Left ventricle myocardium inferior (tissue), 1 donor: ENCODE results near the gene GAS7. TPM values are rescaled to one million over a fixed set of nuclear protein-coding genes. Genes with fewer than 3 reads are reported as not detected.

Experiments used
- DNase-seq: peaks from one replicate; pipeline ENCODE4 v3.0.0-alpha.2; 2020
- H3K27ac ChIP-seq: fragments of 200-600 bp; replicated peaks from 2 replicates; pipeline ENCODE4 v1.8.0; 2021
- H3K27me3 ChIP-seq: fragments of 200-600 bp; 2 replicates; pipeline ENCODE4 v1.8.0; 2021; ENCODE audit warnings: low read depth
- H3K36me3 ChIP-seq: fragments of 200-600 bp; 2 replicates; pipeline ENCODE4 v1.8.0; 2021
- H3K4me1 ChIP-seq: fragments of 200-600 bp; 2 replicates; pipeline ENCODE4 v1.8.0; 2021
- H3K4me3 ChIP-seq: fragments of 200-600 bp; 2 replicates; pipeline ENCODE4 v1.8.0; 2021; ENCODE audit warnings: mild to moderate bottlenecking, moderate library complexity
- H3K9me3 ChIP-seq: fragments of 200-600 bp; replicated peaks from 2 replicates; pipeline ENCODE4 v1.8.0; 2021
- CTCF ChIP-seq: fragments of 200-600 bp; IDR thresholded peaks from 2 replicates; pipeline ENCODE4 v1.8.0; 2021; ENCODE audit warnings: antibody characterized with exemption, mild to moderate bottlenecking, borderline replicate concordance
- intact Hi-C: fragments of 100-400 bp; cut with micrococcal nuclease; formaldehyde crosslinking; loops from one replicate; pipeline ENCODE4 v1.11.0; 2022
- total RNA-seq: library from RNA; stranded (reverse); fragmentation: NEBNext Ultra II Directional; extraction: Animal tissue kit (Norgen Biotek cat#: 25700); gene quantifications from one replicate; pipeline ENCODE4 v1.2.1, GENCODE V29; 2021
- donor health status: DM: no; HTN: yes; CAD: no; lungs with severe emphysema.

The GAS7 gene
- total RNA-seq, 1 donor from 2014 or later: 87.6 TPM

GRCh38 chr17:9890124-9890523 is 308.3 kb downstream of the GAS7 start:
- intact Hi-C loops: no loop called here
- TF ChIP-seq CTCF: peak; percentile 71
- Histone ChIP-seq H3K27me3 (peaks cover 12% of the 10 kb centered on the region), H3K4me1 (peaks cover 5% of the 10 kb centered on the region), H3K9me3 (peaks cover 10% of the 10 kb centered on the region), H3K4me3 (no peak overlapping the region), H3K36me3 (no peaks in the 10 kb centered on the region), H3K27ac (no peak overlapping the region)
- no peak for DNase-seq

GRCh38 chr17:9887508-9887907 is 310.9 kb downstream of the GAS7 start:
- peaks cover 4% of the 10 kb centered on the region for H3K27me3 ChIP-seq
- H3K36me3 ChIP-seq: no peaks in the 10 kb centered on the region
- H3K27ac ChIP-seq: no peak overlapping the region
- H3K9me3 ChIP-seq: peaks cover 24% of the 10 kb centered on the region
- H3K4me1 ChIP-seq: peaks cover 5% of the 10 kb centered on the region
- H3K4me3 ChIP-seq: no peak overlapping the region
- no peak for DNase-seq
- intact Hi-C loops: no loop called here
- TF ChIP-seq CTCF: no peak

- H3K4me3 ChIP-seq: no peak overlapping the region
- peaks cover 30% of the 10 kb centered on the region for H3K9me3 ChIP-seq
- intact Hi-C loops: no loop called here
- peaks cover 4% of the 10 kb centered on the region for H3K27me3 ChIP-seq
- DNase-seq: no peak
- no peak overlapping the region for H3K27ac ChIP-seq
- peaks cover 5% of the 10 kb centered on the region for H3K4me1 ChIP-seq
- no peak for TF ChIP-seq CTCF
- no peaks in the 10 kb centered on the region for H3K36me3 ChIP-seq
Observed at GRCh38 chr17:9886141-9886930, 312.1 kb downstream of the GAS7 start.

- H3K27me3 ChIP-seq: no peaks in the 10 kb centered on the region
- no peak overlapping the region for H3K4me3 ChIP-seq
- H3K9me3 ChIP-seq: peaks cover 30% of the 10 kb centered on the region
- no peak for TF ChIP-seq CTCF
- intact Hi-C loops: no loop called here
- peaks cover 8% of the 10 kb centered on the region for H3K4me1 ChIP-seq
- no peaks in the 10 kb centered on the region for H3K36me3 ChIP-seq
- DNase-seq: no peak
- no peak overlapping the region for H3K27ac ChIP-seq
Observed at GRCh38 chr17:9883451-9883850, 315.0 kb downstream of the GAS7 start.

- H3K4me3 ChIP-seq: no peak overlapping the region
- H3K27me3 ChIP-seq: no peaks in the 10 kb centered on the region
- DNase-seq: no peak
- H3K4me1 ChIP-seq: peaks cover 8% of the 10 kb centered on the region
- no peak for TF ChIP-seq CTCF
- H3K9me3 ChIP-seq: peaks cover 30% of the 10 kb centered on the region
- H3K36me3 ChIP-seq: no peaks in the 10 kb centered on the region
- H3K27ac ChIP-seq: no peak overlapping the region
- intact Hi-C loops: no loop called here
Observed at GRCh38 chr17:9880582-9880999, 317.8 kb downstream of the GAS7 start.
